GM23338 (cell line): ENCODE results near the gene HDAC1.

ENCODE experiments used
- CTCF ChIP-seq, 2 experiments: fragments of 200-600 bp in 1 of 2; sonication (generic) in 1 of 2; conservative IDR thresholded peaks; 2 replicates each; pipeline versions ENCODE4 v1.5.1 to v1.6.1; 2016 to 2017; ENCODE audit warnings: antibody characterized with exemption in 2 of 2, low read depth in 2 of 2, mild to moderate bottlenecking in 2 of 2, moderate library complexity in 1 of 2
- ETS1 ChIP-seq: IDR thresholded peaks from 2 replicates; pipeline ENCODE4 v1.6.1; 2016; ENCODE audit warnings: antibody characterized with exemption
- EZH2 ChIP-seq: fragments of 200-600 bp; sonication (generic); IDR thresholded peaks from one replicate; pipeline ENCODE4 v1.8.0; 2017; ENCODE audit warnings: antibody characterized with exemption, mild to moderate bottlenecking, low read depth; ENCODE audit not compliant: unreplicated experiment
- POLR2AphosphoS5 ChIP-seq: IDR thresholded peaks from 2 replicates; pipeline ENCODE4 v1.6.1; 2016; ENCODE audit warnings: antibody characterized with exemption, low read depth
- REST ChIP-seq: IDR thresholded peaks from one replicate; pipeline ENCODE4 v1.6.1; 2018; ENCODE audit warnings: antibody characterized with exemption; ENCODE audit not compliant: unreplicated experiment

GRCh38 chr1:32269744-32270143, 22.1 kb upstream of the HDAC1 start:
- TF ChIP-seq CTCF (conservative IDR thresholded peaks at IDR 0.05; ENCODE audit: low read depth in 2 of 2) (no peak), POLR2AphosphoS5 (no peak), REST (no peak), EZH2 (no peak), ETS1 (no peak)
